Activated CD4-positive, alpha-beta memory T cell treated with anti-CD3 and anti-CD28 coated beads, Interleukin-2, amount 10 ng/mL, durations not matched to agents 7 days and 5 days (primary cell): Measurements from ENCODE around the gene SLC30A10. TPM values are rescaled to one million over a fixed set of nuclear protein-coding genes. Genes with fewer than 3 reads are reported as not detected.
"Not testable (repeated sequence)": the region's sequence is repeated elsewhere in the genome, so short reads cannot be mapped to it uniquely, and the experiment has no call there.

Experiments
- CTCF ChIA-PET: fragments of 350-600 bp; sonication (Branson Sonifier 250); formaldehyde crosslinking; loops from one replicate; lab custom pipeline; 2021; ENCODE audit warnings: antibody characterized with exemption, inconsistent platforms; lab: Charles Lee
- POLR2A ChIA-PET: fragments of 350-600 bp; sonication (Branson Sonifier 250); formaldehyde crosslinking; loops from one replicate; lab custom pipeline; 2021; ENCODE audit warnings: antibody characterized with exemption; lab: Charles Lee
- DNase-seq: peaks from one replicate; pipeline ENCODE4 v3.0.0-alpha.2; 2020
- H3K27ac Mint-ChIP-seq: one replicate; pipeline ENCODE4 v1.8.0; 2021; ENCODE audit warnings: mild to moderate bottlenecking, mixed read lengths
- H3K27me3 Mint-ChIP-seq: one replicate; pipeline ENCODE4 v1.8.0; 2021; ENCODE audit warnings: mixed read lengths
- H3K36me3 Mint-ChIP-seq: one replicate; pipeline ENCODE4 v1.8.0; 2021; ENCODE audit warnings: low read depth, mixed read lengths
- H3K4me1 Mint-ChIP-seq: one replicate; pipeline ENCODE4 v1.8.0; 2021; ENCODE audit warnings: mixed read lengths
- H3K4me3 Mint-ChIP-seq: one replicate; pipeline ENCODE4 v1.8.0; 2021; ENCODE audit warnings: mild to moderate bottlenecking, mixed read lengths
- H3K9me3 Mint-ChIP-seq: one replicate; pipeline ENCODE4 v1.8.0; 2021; ENCODE audit warnings: mixed read lengths
- total RNA-seq, 2 experiments: library from RNA; stranded (reverse); gene quantifications; one replicate each; pipeline ENCODE4 v1.2.3, GENCODE V29; 2021

Gene SLC30A10
- total RNA-seq, 2 experiments from 2014 or later = not detected

DNA sequence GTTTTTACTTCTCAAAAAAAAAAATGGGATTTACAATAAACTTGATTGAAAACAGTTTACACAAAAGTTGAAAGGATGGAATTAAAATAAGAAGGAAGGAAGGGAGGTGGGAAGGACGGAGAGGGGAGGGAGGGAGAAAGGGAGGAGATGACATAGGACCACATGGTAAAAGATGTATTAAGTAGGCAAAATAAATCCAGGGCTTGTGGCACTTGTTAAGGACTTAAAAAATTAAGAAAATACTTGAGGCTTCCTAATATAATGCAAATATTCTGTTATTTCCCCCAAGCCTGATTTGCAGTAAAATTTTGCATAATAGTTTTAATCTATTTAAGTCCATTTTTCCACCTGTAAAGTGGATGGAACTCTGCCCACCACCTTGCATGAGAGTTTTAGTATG is 27.5 kb downstream of the SLC30A10 start:
- Mint-ChIP-seq H3K9me3 (no peaks in the 10 kb centered on the region), H3K4me3 (no peak overlapping the region), H3K27ac (no peak overlapping the region), H3K36me3 (no peaks in the 10 kb centered on the region), H3K27me3 (no peaks in the 10 kb centered on the region), H3K4me1 (no peaks in the 10 kb centered on the region)
- ChIA-PET POLR2A (no interaction called here), CTCF (no interaction called here)
- DNase-seq = no peak

DNA sequence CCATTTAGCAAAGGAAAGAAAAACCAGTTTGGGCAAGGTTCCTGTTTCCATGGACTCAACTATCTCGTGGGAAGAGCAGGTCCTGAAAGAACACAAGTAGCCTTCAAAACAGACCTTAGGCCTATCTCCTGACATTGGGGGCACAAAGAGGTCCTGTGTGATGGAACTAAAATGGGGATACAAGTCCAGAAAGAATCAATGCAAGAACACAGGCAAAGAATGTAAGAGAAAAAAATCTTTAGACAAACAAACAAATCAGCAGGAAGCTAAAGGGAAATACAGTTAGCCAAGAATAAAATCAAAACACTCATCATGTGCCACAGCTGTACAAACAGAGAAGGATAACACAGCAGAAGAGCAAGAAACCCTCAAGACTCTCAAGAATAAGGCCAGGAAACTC is 28.2 kb downstream of the SLC30A10 start:
- Mint-ChIP-seq H3K4me1 (no peaks in the 10 kb centered on the region), H3K27me3 (no peaks in the 10 kb centered on the region), H3K9me3 (no peaks in the 10 kb centered on the region), H3K27ac (no peak overlapping the region), H3K4me3 (no peak overlapping the region), H3K36me3 (no peaks in the 10 kb centered on the region)
- POLR2A ChIA-PET = no interaction called here
- no peak for DNase-seq
- CTCF ChIA-PET = no interaction called here

DNA sequence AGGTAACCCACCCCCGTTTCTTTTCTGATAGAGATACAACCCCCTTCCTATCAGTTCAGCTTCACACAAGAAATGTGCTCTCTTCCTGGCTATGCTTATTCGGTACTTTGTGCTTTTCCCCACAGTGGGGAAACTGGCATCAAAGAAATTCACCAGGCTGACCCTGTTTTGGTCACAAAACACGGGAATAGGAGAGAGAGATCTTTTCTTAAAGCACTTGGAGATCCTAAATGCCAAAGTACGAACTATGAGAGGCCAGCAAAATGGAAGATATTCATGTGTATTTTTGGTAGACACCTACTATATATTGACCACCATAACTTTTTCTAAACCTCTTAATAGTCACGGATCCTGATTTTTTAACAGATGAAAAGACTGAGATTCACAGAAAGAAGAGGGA is 30.0 kb downstream of the SLC30A10 start:
- H3K27me3 Mint-ChIP-seq = no peaks in the 10 kb centered on the region
- no peaks in the 10 kb centered on the region for H3K9me3 Mint-ChIP-seq
- no peaks in the 10 kb centered on the region for H3K4me1 Mint-ChIP-seq
- no peak for DNase-seq
- no peak overlapping the region for H3K27ac Mint-ChIP-seq
- H3K36me3 Mint-ChIP-seq = no peaks in the 10 kb centered on the region
- ChIA-PET CTCF (no interaction called here), POLR2A (no interaction called here)
- H3K4me3 Mint-ChIP-seq = no peak overlapping the region

DNA sequence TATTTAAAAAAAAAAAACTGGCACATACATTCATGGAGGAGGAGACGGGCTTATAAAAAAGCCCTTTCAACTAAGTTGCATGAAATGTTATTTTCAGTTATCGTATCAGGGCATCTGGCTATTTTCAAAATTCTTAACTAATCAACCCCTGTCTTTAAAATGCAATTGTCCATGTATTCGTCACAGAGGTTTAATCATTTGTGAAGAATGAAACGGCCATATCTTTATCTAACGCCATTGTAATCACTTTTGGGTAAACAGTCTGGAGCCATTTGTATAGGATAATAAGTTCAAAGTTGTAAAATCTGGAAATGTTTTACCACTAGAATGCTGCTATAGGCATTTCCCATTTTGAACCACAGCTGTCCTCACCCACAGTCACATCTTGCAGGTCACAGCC is 30.4 kb downstream of the SLC30A10 start:
- ChIA-PET CTCF (no interaction called here), POLR2A (no interaction called here)
- Mint-ChIP-seq H3K27ac (no peak overlapping the region), H3K4me1 (no peaks in the 10 kb centered on the region), H3K9me3 (no peaks in the 10 kb centered on the region), H3K4me3 (no peak overlapping the region), H3K27me3 (no peaks in the 10 kb centered on the region), H3K36me3 (no peaks in the 10 kb centered on the region)
- DNase-seq = no peak

DNA sequence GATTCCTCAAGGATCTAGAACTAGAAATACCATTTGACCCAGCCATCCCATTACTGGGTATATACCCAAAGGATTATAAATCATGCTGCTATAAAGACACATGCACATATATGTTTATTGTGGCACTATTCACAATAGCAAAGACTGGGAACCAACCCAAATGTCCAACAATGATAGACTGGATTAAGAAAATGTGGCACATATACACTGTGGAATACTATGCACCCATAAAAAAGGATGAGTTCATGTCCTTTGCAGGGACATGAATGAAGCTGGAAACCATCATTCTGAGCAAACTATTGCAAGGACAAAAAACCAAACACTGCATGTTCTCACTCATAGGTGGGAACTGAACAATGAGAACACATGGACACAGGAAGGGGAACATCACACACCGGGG is 36.1 kb downstream of the SLC30A10 start:
- DNase-seq, CTCF ChIA-PET, H3K36me3 Mint-ChIP-seq, H3K27me3 Mint-ChIP-seq, H3K4me3 Mint-ChIP-seq, H3K27ac Mint-ChIP-seq, POLR2A ChIA-PET, H3K9me3 Mint-ChIP-seq, H3K4me1 Mint-ChIP-seq: not testable (repeated sequence)

DNA sequence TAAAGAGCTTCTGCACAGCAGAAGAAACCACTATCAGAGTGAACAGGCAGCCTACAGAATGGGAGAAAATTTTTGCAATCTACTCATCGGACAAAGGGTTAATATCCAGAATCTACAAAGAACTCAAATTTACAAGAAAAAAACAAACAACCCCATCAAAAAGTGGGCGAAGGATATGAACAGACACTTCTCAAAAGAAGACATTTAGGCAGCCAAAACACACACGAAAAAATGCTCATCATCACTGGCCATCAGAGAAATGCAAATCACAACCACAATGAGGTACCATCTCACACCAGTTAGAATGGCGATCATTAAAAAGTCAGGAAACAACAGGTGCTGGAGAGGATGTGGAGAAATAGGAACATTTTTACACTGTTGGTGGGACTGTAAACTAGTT is 36.5 kb downstream of the SLC30A10 start:
- H3K4me1 Mint-ChIP-seq, H3K9me3 Mint-ChIP-seq, H3K27ac Mint-ChIP-seq, H3K4me3 Mint-ChIP-seq, DNase-seq, CTCF ChIA-PET, H3K27me3 Mint-ChIP-seq, H3K36me3 Mint-ChIP-seq, POLR2A ChIA-PET: not testable (repeated sequence)

DNA sequence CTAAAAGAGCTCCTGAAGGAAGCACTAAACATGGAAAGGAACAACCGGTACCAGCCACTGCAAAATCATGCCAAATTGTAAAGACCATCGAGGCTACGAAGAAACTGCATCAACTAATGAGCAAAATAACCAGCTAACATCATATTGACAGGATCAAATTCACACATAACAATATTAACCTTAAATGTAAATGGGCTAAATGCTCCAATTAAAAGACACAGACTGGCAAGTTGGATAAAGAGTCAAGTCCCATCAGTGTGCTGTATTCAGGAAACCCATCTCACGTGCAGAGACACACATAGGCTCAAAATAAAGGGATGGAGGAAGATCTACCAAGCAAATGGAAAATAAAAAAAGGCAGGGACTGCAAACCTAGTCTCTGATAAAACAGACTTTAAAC is 39.7 kb downstream of the SLC30A10 start:
- POLR2A ChIA-PET, H3K27me3 Mint-ChIP-seq, H3K36me3 Mint-ChIP-seq, CTCF ChIA-PET, H3K9me3 Mint-ChIP-seq, DNase-seq, H3K27ac Mint-ChIP-seq, H3K4me1 Mint-ChIP-seq, H3K4me3 Mint-ChIP-seq: not testable (repeated sequence)

DNA sequence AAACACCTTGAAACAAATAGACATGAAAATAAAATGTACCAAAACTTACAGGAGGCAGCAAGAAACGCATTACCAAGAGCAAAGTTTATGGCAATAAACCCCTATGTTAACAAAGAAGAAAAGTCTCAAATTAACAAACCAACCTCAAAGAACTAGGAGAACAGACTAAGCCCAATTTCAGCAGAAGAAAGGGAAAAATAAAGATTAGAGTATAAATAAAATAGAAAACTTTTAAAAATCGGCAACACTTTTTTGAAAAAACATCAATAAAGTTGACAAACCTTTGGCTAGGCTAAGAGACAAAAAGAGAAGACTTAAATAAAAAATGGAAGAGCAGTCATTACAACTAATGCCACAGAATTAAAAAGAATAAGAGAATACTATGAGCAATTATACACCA is 42.7 kb downstream of the SLC30A10 start:
- no peak overlapping the region for H3K4me3 Mint-ChIP-seq
- no peaks in the 10 kb centered on the region for H3K4me1 Mint-ChIP-seq
- no peaks in the 10 kb centered on the region for H3K9me3 Mint-ChIP-seq
- peaks cover 7% of the 10 kb centered on the region for H3K27me3 Mint-ChIP-seq
- POLR2A ChIA-PET = no interaction called here
- no peaks in the 10 kb centered on the region for H3K36me3 Mint-ChIP-seq
- CTCF ChIA-PET = no interaction called here
- H3K27ac Mint-ChIP-seq = no peak overlapping the region
- no peak for DNase-seq

DNA sequence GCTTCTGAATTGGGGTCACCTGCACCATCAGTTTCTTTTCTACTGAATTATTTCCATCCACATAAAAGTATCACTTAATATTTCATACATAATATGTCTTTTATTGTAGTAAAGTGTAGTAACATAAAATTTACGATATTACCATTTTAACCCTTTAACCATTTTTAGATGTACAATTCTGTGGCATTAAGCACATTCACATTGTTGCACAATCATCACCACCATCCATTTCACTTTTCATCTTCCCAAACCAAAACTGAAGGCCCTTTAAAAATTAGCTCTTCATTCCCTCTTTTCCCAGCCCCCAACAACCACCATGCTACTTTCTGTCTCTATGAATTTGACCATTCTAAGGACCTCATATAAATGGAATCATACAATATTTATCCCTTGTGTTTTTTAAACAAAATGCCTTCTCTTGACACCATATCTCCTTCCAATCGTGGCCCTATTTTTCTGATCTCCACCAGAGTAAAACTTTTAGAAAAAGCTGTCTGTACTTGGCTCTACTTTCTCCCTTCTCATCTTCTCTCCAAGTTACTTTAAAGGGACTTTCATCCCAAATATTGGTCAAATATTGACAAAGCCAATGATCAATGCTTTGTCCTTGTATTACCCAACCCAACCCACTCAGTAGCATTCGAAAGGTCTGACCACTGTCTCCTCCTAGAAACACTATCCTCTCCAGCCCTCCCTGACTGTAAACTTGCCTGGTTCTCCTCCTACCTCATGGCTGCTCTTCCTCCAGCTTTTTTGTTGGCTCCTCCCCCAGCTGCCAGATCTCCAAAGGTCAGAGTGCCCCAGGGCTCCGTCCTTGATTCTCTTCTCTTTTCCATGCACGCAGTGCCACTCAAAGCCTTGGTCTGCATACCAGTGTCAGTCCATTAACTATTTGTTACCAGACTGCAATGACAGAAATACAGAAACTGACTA is 44.7 kb downstream of the SLC30A10 start:
- DNase-seq = no peak
- peaks cover 7% of the 10 kb centered on the region for H3K27me3 Mint-ChIP-seq
- POLR2A ChIA-PET = no interaction called here
- no peaks in the 10 kb centered on the region for H3K36me3 Mint-ChIP-seq
- H3K27ac Mint-ChIP-seq = no peak overlapping the region
- CTCF ChIA-PET = no interaction called here
- H3K9me3 Mint-ChIP-seq = no peaks in the 10 kb centered on the region
- H3K4me3 Mint-ChIP-seq = no peak overlapping the region
- H3K4me1 Mint-ChIP-seq = no peaks in the 10 kb centered on the region

DNA sequence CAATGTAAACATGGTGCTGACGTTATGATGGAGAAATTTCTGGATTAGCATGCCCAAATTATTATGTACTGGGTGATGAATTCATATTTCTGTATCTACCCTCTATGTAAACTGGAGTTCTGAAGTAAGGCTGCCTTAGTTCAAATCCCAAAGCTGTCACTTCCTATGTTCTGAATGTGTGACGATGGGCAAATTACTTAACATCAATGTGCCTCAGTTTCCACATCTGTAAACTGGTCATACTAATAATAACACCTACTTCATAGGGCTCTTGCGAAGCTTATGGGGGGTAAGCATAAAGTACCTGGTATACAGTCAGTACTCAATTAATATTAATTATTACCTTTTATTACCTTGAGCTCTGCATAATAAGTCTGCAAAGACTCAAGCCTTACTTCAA is 45.6 kb downstream of the SLC30A10 start:
- H3K4me3 Mint-ChIP-seq = no peak overlapping the region
- DNase-seq = no peak
- POLR2A ChIA-PET = no interaction called here

DNA sequence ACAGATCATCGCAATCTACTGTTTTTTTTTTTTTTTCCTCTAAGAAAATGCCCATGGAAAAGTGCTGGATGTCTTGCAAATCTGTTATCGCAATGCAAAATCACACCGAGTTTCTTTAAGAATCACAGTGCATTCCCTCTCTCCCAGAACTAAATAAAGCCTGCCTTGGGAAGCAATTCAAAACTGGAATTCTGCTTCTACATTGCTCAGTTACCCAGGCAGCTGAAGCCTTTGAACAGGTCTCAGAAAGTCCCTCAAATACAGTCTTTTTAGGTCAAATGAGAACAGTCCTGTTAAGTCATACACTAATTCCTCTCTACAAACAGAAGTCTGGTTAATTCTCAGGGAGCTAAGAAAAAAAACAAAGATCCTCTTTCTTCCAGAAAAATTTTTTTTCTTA is 46.3 kb downstream of the SLC30A10 start:
- no peak for DNase-seq
- Mint-ChIP-seq H3K4me1 (no peaks in the 10 kb centered on the region), H3K9me3 (no peaks in the 10 kb centered on the region), H3K27ac (no peak overlapping the region), H3K36me3 (no peaks in the 10 kb centered on the region), H3K27me3 (peaks cover 7% of the 10 kb centered on the region), H3K4me3 (no peak overlapping the region)
- CTCF ChIA-PET = no interaction called here
- POLR2A ChIA-PET = no interaction called here

More for the DNA sequence above, 45.6 kb downstream of the SLC30A10 start:
- peaks cover 7% of the 10 kb centered on the region for H3K27me3 Mint-ChIP-seq
- H3K27ac Mint-ChIP-seq = no peak overlapping the region
- H3K9me3 Mint-ChIP-seq = no peaks in the 10 kb centered on the region
- H3K4me1 Mint-ChIP-seq = no peaks in the 10 kb centered on the region
- CTCF ChIA-PET = no interaction called here
- H3K36me3 Mint-ChIP-seq = no peaks in the 10 kb centered on the region

DNA sequence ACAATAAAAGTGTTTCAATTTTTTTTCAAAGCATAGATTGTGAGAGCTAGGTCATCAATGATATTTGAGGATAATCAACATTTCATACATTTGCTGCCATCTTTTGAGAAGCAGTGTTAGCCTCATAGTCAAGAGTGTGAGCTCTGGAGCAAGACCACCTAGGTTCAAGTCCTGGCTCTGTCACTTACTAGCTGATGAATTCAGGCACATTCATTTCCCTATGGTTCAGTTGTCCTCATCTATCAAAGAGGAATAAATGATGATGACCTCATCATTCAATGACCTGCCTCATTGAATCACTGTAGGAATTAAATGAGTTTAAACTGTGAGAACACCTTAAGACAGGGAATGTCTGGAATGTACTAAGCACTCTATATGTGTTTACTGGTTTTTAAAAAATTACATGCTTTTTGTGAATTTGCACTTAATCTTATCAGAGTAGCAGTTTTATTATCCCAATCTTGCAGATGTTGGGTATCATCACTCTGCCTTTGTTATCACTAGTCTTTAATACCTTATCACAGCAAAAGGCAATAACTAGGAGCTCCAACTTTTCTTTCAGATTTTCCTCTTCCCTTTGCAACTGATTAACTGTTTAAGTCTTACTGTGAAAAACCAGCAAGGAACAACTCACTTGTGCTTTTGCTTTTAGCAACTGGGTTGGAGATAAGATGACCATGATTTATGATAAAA is 47.4 kb downstream of the SLC30A10 start:
- no peaks in the 10 kb centered on the region for H3K9me3 Mint-ChIP-seq
- ChIA-PET CTCF (no interaction called here), POLR2A (no interaction called here)
- H3K27me3 Mint-ChIP-seq = peaks cover 7% of the 10 kb centered on the region
- no peak overlapping the region for H3K4me3 Mint-ChIP-seq
- H3K36me3 Mint-ChIP-seq = no peaks in the 10 kb centered on the region
- no peak overlapping the region for H3K27ac Mint-ChIP-seq
- H3K4me1 Mint-ChIP-seq = no peaks in the 10 kb centered on the region
- no peak for DNase-seq

DNA sequence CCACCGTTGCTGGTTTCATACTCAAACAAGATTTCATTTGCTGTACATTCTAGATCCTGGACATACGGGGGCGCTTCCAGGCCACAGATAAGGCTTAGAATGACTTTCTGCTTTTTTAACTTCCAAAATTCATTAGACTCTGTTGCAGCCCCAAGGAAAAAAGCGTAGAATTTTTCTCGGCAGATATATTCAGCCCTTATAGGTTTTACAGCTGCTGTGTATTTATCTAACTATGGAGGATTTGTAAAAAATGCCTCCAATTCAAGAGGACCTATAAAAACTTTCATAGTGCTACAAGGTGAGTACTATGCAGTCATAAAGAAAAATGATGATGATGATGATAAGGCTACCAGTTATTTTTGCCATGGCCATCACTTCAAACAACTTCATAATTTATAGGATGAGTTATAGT is 51.6 kb downstream of the SLC30A10 start:
- H3K9me3 Mint-ChIP-seq = no peaks in the 10 kb centered on the region
- no peak for DNase-seq
- peaks cover under 1% of the 10 kb centered on the region for H3K27me3 Mint-ChIP-seq
- ChIA-PET POLR2A (no interaction called here), CTCF (no interaction called here)
- H3K27ac Mint-ChIP-seq = no peak overlapping the region
- H3K36me3 Mint-ChIP-seq = no peaks in the 10 kb centered on the region
- no peak overlapping the region for H3K4me3 Mint-ChIP-seq
- H3K4me1 Mint-ChIP-seq = no peaks in the 10 kb centered on the region

DNA sequence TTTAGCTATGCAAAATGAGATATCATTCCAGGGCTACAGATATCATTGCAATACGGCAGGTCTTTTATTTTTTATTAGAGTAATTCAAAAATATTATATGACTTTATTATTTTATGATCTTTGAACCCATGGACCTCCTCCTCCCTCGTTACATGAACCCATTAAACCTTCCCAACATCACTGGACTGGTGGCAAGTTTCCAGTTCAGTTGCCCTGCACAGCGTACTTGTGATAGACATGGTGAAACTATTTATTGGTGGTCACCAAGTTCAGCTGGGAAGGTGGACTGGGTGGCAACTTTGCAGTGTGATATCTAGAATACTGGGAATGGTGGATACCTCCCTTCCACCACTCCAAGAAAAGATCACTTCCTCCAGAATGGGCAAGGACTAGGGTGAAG is 52.5 kb downstream of the SLC30A10 start:
- Mint-ChIP-seq H3K4me3 (no peak overlapping the region), H3K27me3 (no peaks in the 10 kb centered on the region), H3K9me3 (no peaks in the 10 kb centered on the region), H3K27ac (no peak overlapping the region), H3K4me1 (no peaks in the 10 kb centered on the region), H3K36me3 (no peaks in the 10 kb centered on the region)
- POLR2A ChIA-PET = no interaction called here
- CTCF ChIA-PET = no interaction called here
- DNase-seq = no peak
